WTC11 (cell line): ENCODE results near the gene PLCE1. TPM values are rescaled to one million over a fixed set of nuclear protein-coding genes. Genes with fewer than 3 reads are reported as not detected.

Experiments
- ATAC-seq: fragments of 200-7000 bp; cut with Tn5 transposase; 2 replicates; pipeline ENCODE4 v1.10.0; 2021; ENCODE audit warnings: mild to moderate bottlenecking, moderate library complexity
- CTCF ChIA-PET: fragments of 300-600 bp; sonication (Branson Sonifier 250); formaldehyde crosslinking; loops from one replicate; lab custom pipeline; 2021; ENCODE audit warnings: antibody characterized with exemption; lab: Charles Lee
- POLR2A ChIA-PET: fragments of 350-600 bp; sonication (Branson Sonifier 250); formaldehyde crosslinking; loops from one replicate; lab custom pipeline; 2021; ENCODE audit warnings: antibody characterized with exemption; lab: Charles Lee
- DNase-seq: peaks from one replicate; pipeline ENCODE4 v3.0.0; 2021; ENCODE audit warnings: low spot score
- H3K27ac Mint-ChIP-seq: 2 replicates; pipeline ENCODE4 v1.8.0; 2021; ENCODE audit warnings: mixed read lengths
- H3K27me3 Mint-ChIP-seq: 2 replicates; pipeline ENCODE4 v1.8.0; 2021; ENCODE audit warnings: low read depth, mild to moderate bottlenecking, moderate library complexity, mixed read lengths
- H3K36me3 Mint-ChIP-seq: 2 replicates; pipeline ENCODE4 v1.8.0; 2021; ENCODE audit warnings: mixed read lengths
- H3K4me1 Mint-ChIP-seq: 2 replicates; pipeline ENCODE4 v1.8.0; 2022; ENCODE audit warnings: mixed read lengths
- H3K4me3 Mint-ChIP-seq: 2 replicates; pipeline ENCODE4 v1.8.0; 2021; ENCODE audit warnings: mild to moderate bottlenecking, moderate library complexity, mixed read lengths
- H3K9me3 Mint-ChIP-seq: 2 replicates; pipeline ENCODE4 v1.8.0; 2021; ENCODE audit warnings: mixed read lengths
- KAT7 ChIP-seq: sonication (generic); formaldehyde crosslinking; IDR thresholded peaks from 2 replicates; pipeline ENCODE4 v1.8.1; 2023; ENCODE audit warnings: missing genetic modification reagents, mild to moderate bottlenecking, borderline replicate concordance
- MYBL2 ChIP-seq: sonication (generic); formaldehyde crosslinking; IDR thresholded peaks from 2 replicates; pipeline ENCODE4 v1.8.1; 2023; ENCODE audit warnings: mild to moderate bottlenecking, moderate library complexity, missing genetic modification reagents
- NFE2L1 ChIP-seq: sonication (generic); formaldehyde crosslinking; IDR thresholded peaks from 2 replicates; pipeline ENCODE4 v1.8.1; 2023; ENCODE audit warnings: missing genetic modification reagents
- NFYB ChIP-seq: sonication (generic); formaldehyde crosslinking; conservative IDR thresholded peaks from 2 replicates; pipeline ENCODE4 v1.8.0; 2022; ENCODE audit warnings: low read depth, missing genetic modification reagents
- NR1H2 ChIP-seq: sonication (generic); formaldehyde crosslinking; IDR thresholded peaks from 2 replicates; pipeline ENCODE4 v1.9.0; 2021; ENCODE audit warnings: mild to moderate bottlenecking, moderate library complexity, missing genetic modification reagents
- NR3C1 ChIP-seq: sonication (generic); formaldehyde crosslinking; conservative IDR thresholded peaks from 2 replicates; pipeline ENCODE4 v1.8.1; 2023; ENCODE audit warnings: low read depth, mild to moderate bottlenecking, missing genetic modification reagents
- SP1 ChIP-seq: sonication (generic); formaldehyde crosslinking; conservative IDR thresholded peaks from 2 replicates; pipeline ENCODE4 v1.8.1; 2022; ENCODE audit warnings: missing genetic modification reagents
- ZBTB21 ChIP-seq: sonication (generic); formaldehyde crosslinking; IDR thresholded peaks from 2 replicates; pipeline ENCODE4 v1.8.1; 2023; ENCODE audit warnings: mild to moderate bottlenecking, missing genetic modification reagents, borderline replicate concordance
- ZNF121 ChIP-seq: sonication (generic); formaldehyde crosslinking; IDR thresholded peaks from 2 replicates; pipeline ENCODE4 v1.8.0; 2023; ENCODE audit warnings: missing genetic modification reagents
- ZNF219 ChIP-seq: sonication (generic); formaldehyde crosslinking; IDR thresholded peaks from 2 replicates; pipeline ENCODE4 v1.8.0; 2023; ENCODE audit warnings: missing genetic modification reagents, mild to moderate bottlenecking, borderline replicate concordance
- ZNF423 ChIP-seq: fragments of 250-450 bp; sonication (Bioruptor Pico); IDR thresholded peaks from 2 replicates; pipeline ENCODE4 v2.1.2; 2022; ENCODE audit warnings: mild to moderate bottlenecking, moderate library complexity
- total RNA-seq: library from RNA; stranded (reverse); gene quantifications from 3 replicates; pipeline ENCODE4 v1.2.3, GENCODE V29; 2021
- TF ChIP-seq, protein P1 (sequence below): sonication (generic); formaldehyde crosslinking; IDR thresholded peaks from 2 replicates; pipeline ENCODE4 v1.8.1; 2023; ENCODE audit warnings: mild to moderate bottlenecking, missing genetic modification reagents
- TF ChIP-seq, protein P2 (sequence below): sonication (generic); formaldehyde crosslinking; IDR thresholded peaks from 2 replicates; pipeline ENCODE4 v1.8.0; 2022; ENCODE audit warnings: missing genetic modification reagents
- TF ChIP-seq, protein P3 (sequence below): sonication (generic); formaldehyde crosslinking; IDR thresholded peaks from 2 replicates; pipeline ENCODE4 v1.8.1; 2023; ENCODE audit warnings: mild to moderate bottlenecking, missing genetic modification reagents
- TF ChIP-seq, protein P4 (sequence below): sonication (generic); formaldehyde crosslinking; IDR thresholded peaks from 2 replicates; pipeline ENCODE4 v1.8.1; 2023; ENCODE audit warnings: mild to moderate bottlenecking, moderate library complexity, missing genetic modification reagents
- TF ChIP-seq, protein P5 (sequence below): sonication (generic); formaldehyde crosslinking; IDR thresholded peaks from 2 replicates; pipeline ENCODE4 v1.8.0; 2023; ENCODE audit warnings: missing genetic modification reagents
- TF ChIP-seq, protein P6 (sequence below): sonication (generic); formaldehyde crosslinking; IDR thresholded peaks from 2 replicates; pipeline ENCODE4 v1.8.1; 2023; ENCODE audit warnings: mild to moderate bottlenecking, missing genetic modification reagents, borderline replicate concordance

PLCE1 gene
- total RNA-seq, 1 experiment from 2014 or later = 0.11 TPM

DNA sequence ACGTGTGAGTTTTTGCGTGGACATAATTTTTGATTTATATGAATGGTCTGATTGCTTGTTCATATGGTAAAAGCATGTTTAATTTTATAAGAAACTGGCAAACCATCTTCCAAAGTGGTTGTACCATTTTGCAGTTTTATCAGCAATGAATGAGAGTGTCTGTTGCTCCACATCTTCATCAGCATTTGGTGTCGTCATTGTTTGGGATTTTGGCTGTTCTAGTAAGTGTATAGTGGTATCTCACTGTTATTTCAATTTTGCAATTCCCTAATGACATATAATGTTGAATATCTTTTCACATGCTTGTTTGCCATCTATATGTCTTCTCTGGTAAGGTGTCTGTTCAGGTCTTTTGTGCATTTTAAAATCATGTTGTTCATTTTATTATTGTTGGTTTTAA lies 13.2 kb upstream of the PLCE1 start (continued):
- TF ChIP-seq, protein P1, sequence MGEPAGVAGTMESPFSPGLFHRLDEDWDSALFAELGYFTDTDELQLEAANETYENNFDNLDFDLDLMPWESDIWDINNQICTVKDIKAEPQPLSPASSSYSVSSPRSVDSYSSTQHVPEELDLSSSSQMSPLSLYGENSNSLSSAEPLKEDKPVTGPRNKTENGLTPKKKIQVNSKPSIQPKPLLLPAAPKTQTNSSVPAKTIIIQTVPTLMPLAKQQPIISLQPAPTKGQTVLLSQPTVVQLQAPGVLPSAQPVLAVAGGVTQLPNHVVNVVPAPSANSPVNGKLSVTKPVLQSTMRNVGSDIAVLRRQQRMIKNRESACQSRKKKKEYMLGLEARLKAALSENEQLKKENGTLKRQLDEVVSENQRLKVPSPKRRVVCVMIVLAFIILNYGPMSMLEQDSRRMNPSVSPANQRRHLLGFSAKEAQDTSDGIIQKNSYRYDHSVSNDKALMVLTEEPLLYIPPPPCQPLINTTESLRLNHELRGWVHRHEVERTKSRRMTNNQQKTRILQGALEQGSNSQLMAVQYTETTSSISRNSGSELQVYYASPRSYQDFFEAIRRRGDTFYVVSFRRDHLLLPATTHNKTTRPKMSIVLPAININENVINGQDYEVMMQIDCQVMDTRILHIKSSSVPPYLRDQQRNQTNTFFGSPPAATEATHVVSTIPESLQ (CRISPR knock-in tag) = no peak
- TF ChIP-seq NR1H2 = no peak
- TF ChIP-seq KAT7 (CRISPR knock-in tag) = no peak
- TF ChIP-seq ZNF423 (CRISPR knock-in tag) = no peak
- no peak for TF ChIP-seq ZNF219 (CRISPR knock-in tag)
- TF ChIP-seq, protein P2, sequence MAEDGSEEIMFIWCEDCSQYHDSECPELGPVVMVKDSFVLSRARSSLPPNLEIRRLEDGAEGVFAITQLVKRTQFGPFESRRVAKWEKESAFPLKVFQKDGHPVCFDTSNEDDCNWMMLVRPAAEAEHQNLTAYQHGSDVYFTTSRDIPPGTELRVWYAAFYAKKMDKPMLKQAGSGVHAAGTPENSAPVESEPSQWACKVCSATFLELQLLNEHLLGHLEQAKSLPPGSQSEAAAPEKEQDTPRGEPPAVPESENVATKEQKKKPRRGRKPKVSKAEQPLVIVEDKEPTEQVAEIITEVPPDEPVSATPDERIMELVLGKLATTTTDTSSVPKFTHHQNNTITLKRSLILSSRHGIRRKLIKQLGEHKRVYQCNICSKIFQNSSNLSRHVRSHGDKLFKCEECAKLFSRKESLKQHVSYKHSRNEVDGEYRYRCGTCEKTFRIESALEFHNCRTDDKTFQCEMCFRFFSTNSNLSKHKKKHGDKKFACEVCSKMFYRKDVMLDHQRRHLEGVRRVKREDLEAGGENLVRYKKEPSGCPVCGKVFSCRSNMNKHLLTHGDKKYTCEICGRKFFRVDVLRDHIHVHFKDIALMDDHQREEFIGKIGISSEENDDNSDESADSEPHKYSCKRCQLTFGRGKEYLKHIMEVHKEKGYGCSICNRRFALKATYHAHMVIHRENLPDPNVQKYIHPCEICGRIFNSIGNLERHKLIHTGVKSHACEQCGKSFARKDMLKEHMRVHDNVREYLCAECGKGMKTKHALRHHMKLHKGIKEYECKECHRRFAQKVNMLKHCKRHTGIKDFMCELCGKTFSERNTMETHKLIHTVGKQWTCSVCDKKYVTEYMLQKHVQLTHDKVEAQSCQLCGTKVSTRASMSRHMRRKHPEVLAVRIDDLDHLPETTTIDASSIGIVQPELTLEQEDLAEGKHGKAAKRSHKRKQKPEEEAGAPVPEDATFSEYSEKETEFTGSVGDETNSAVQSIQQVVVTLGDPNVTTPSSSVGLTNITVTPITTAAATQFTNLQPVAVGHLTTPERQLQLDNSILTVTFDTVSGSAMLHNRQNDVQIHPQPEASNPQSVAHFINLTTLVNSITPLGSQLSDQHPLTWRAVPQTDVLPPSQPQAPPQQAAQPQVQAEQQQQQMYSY (CRISPR knock-in tag) = no peak
- no peak for TF ChIP-seq ZNF121

DNA sequence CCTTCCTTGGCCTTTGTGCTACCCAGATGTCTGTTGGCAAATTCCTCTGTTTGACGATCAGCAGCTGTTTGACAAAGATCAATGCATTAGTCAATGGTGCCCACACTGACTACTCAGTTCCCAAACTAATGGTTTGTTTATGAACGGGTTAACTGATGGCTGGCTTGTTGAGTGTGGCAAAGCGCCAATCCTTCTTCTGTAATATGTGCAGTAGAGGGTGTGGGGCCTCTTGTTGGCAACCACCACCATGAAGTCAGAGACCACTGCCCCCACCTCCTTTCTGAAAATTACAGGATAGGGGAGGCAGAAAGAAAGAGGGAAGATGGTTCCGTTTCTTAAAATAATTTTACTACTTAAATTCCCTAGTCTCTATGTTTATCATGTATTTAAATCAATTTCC lies 2.6 kb upstream of the PLCE1 start:
- peaks cover 84% of the 10 kb centered on the region for H3K27me3 Mint-ChIP-seq
- CTCF ChIA-PET = interaction anchor here (0.6 to 1.2 kb wide), 3 partner anchors 11 to 352 kb away, joined by 3 to 4 read pairs (median 3); no protein-coding TSS in a partner anchor

More for the DNA sequence above, 2.6 kb upstream of the PLCE1 start:
- no peak overlapping the region for H3K27ac Mint-ChIP-seq
- POLR2A ChIA-PET = no interaction called here
- no peak for ATAC-seq
- peaks cover 16% of the 10 kb centered on the region for H3K4me1 Mint-ChIP-seq
- DNase-seq = no peak
- no peaks in the 10 kb centered on the region for H3K36me3 Mint-ChIP-seq
- H3K9me3 Mint-ChIP-seq = no peaks in the 10 kb centered on the region
- no peak overlapping the region for H3K4me3 Mint-ChIP-seq
- TF ChIP-seq, protein P3, sequence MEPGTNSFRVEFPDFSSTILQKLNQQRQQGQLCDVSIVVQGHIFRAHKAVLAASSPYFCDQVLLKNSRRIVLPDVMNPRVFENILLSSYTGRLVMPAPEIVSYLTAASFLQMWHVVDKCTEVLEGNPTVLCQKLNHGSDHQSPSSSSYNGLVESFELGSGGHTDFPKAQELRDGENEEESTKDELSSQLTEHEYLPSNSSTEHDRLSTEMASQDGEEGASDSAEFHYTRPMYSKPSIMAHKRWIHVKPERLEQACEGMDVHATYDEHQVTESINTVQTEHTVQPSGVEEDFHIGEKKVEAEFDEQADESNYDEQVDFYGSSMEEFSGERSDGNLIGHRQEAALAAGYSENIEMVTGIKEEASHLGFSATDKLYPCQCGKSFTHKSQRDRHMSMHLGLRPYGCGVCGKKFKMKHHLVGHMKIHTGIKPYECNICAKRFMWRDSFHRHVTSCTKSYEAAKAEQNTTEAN (CRISPR knock-in tag) = no peak
- TF ChIP-seq NFE2L1 (CRISPR knock-in tag) (no peak), ZBTB21 (no peak), SP1 (no peak), MYBL2 (CRISPR knock-in tag) (no peak), NFYB (CRISPR knock-in tag) (no peak), KAT7 (CRISPR knock-in tag) (no peak), NR3C1 (no peak)
- TF ChIP-seq, protein P4, sequence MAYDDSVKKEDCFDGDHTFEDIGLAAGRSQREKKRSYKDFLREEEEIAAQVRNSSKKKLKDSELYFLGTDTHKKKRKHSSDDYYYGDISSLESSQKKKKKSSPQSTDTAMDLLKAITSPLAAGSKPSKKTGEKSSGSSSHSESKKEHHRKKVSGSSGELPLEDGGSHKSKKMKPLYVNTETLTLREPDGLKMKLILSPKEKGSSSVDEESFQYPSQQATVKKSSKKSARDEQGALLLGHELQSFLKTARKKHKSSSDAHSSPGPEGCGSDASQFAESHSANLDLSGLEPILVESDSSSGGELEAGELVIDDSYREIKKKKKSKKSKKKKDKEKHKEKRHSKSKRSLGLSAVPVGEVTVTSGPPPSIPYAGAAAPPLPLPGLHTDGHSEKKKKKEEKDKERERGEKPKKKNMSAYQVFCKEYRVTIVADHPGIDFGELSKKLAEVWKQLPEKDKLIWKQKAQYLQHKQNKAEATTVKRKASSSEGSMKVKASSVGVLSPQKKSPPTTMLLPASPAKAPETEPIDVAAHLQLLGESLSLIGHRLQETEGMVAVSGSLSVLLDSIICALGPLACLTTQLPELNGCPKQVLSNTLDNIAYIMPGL (CRISPR knock-in tag) = no peak
- TF ChIP-seq, protein P5, sequence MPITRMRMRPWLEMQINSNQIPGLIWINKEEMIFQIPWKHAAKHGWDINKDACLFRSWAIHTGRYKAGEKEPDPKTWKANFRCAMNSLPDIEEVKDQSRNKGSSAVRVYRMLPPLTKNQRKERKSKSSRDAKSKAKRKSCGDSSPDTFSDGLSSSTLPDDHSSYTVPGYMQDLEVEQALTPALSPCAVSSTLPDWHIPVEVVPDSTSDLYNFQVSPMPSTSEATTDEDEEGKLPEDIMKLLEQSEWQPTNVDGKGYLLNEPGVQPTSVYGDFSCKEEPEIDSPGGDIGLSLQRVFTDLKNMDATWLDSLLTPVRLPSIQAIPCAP (CRISPR knock-in tag) = no peak
- TF ChIP-seq, protein P6, sequence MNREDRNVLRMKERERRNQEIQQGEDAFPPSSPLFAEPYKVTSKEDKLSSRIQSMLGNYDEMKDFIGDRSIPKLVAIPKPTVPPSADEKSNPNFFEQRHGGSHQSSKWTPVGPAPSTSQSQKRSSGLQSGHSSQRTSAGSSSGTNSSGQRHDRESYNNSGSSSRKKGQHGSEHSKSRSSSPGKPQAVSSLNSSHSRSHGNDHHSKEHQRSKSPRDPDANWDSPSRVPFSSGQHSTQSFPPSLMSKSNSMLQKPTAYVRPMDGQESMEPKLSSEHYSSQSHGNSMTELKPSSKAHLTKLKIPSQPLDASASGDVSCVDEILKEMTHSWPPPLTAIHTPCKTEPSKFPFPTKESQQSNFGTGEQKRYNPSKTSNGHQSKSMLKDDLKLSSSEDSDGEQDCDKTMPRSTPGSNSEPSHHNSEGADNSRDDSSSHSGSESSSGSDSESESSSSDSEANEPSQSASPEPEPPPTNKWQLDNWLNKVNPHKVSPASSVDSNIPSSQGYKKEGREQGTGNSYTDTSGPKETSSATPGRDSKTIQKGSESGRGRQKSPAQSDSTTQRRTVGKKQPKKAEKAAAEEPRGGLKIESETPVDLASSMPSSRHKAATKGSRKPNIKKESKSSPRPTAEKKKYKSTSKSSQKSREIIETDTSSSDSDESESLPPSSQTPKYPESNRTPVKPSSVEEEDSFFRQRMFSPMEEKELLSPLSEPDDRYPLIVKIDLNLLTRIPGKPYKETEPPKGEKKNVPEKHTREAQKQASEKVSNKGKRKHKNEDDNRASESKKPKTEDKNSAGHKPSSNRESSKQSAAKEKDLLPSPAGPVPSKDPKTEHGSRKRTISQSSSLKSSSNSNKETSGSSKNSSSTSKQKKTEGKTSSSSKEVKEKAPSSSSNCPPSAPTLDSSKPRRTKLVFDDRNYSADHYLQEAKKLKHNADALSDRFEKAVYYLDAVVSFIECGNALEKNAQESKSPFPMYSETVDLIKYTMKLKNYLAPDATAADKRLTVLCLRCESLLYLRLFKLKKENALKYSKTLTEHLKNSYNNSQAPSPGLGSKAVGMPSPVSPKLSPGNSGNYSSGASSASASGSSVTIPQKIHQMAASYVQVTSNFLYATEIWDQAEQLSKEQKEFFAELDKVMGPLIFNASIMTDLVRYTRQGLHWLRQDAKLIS = no peak
